Testis (tissue), 3 donors: Measurements from ENCODE around the gene PPP1R9A. TPM values are rescaled to one million over a fixed set of nuclear protein-coding genes. Genes with fewer than 3 reads are reported as not detected.

Experiments
- DNase-seq: peaks from one replicate; pipeline ENCODE4 v3.0.0-alpha.2; 2019
- H3K27ac ChIP-seq, 2 donors: fragments of 200-600 bp; sonication (generic); one replicate each; pipeline ENCODE4 v1.5.1; 2019
- H3K27me3 ChIP-seq: fragments of 200-600 bp; sonication (generic); one replicate; pipeline ENCODE4 v1.5.1; 2019
- H3K36me3 ChIP-seq: fragments of 200-600 bp; sonication (generic); one replicate; pipeline ENCODE4 v1.5.1; 2017; ENCODE audit warnings: low read depth; ENCODE audit errors: missing control alignments
- H3K4me1 ChIP-seq: fragments of 200-600 bp; sonication (generic); one replicate; pipeline ENCODE4 v1.5.1; 2019
- H3K4me3 ChIP-seq, 2 donors: fragments of 200-600 bp; sonication (generic); one replicate each; pipeline ENCODE4 v1.5.1; 2017 to 2019
- H3K9me3 ChIP-seq: fragments of 200-600 bp; sonication (generic); one replicate; pipeline ENCODE4 v1.5.1; 2017
- POLR2A ChIP-seq: fragments of 450-650 bp; IDR thresholded peaks from one replicate; pipeline ENCODE4 v1.6.1; 2017; ENCODE audit warnings: antibody characterized with exemption, mild to moderate bottlenecking, moderate library complexity
- WGBS, 2 donors: methylation state at CpG; one replicate each; pipeline ENCODE4 v1.1.5; 2018; 5-methylcytosine and 5-hydroxymethylcytosine counted together
- intact Hi-C: fragments of 100-400 bp; cut with DNase I; formaldehyde crosslinking; loops from one replicate; pipeline ENCODE4 v1.15.1; 2023; ENCODE audit warnings: low total_unique reads
- polyA plus RNA-seq: library from polyadenylated mRNA; stranded (reverse); fragments of 350-450 nt; fragmentation: Illumina TruSeq; extraction: RNeasy Lipid Tissue Mini Kit (QIAGEN cat#74804); gene quantifications from one replicate; pipeline ENCODE4 v1.2.3, GENCODE V29; 2014; ENCODE audit warnings: low read depth, low replicate concordance; ENCODE audit not compliant: insufficient read depth
- total RNA-seq, 2 donors: library from RNA; depleted of rRNA; stranded (reverse); fragments of >200 nt; gene quantifications; one replicate each; pipeline ENCODE4 v1.2.3, GENCODE V29; 2016
- TF ChIP-seq, protein P1 (sequence below), 3 experiments: fragments of 450-650 bp in 2 of 3; fragments of 200-600 bp in 1 of 3; sonication (generic) in 1 of 3; IDR thresholded peaks; one replicate each; pipeline ENCODE4 v1.5.1; 2016 to 2019; ENCODE audit warnings: antibody characterized with exemption in 3 of 3, mild to moderate bottlenecking in 2 of 3, moderate library complexity in 1 of 3

PPP1R9A gene
- total and polyA plus RNA-seq, 3 donors from 2014 or later: 16.7 to 47.8 (median 47.0) TPM

GRCh38 chr7:95209788-95210187, 302.4 kb downstream of the PPP1R9A start:
- Histone ChIP-seq H3K27me3 (no peaks in the 10 kb centered on the region), H3K27ac (no peak overlapping the region), H3K36me3 (no peaks in the 10 kb centered on the region), H3K9me3 (no peaks in the 10 kb centered on the region), H3K4me1 (no peaks in the 10 kb centered on the region), H3K4me3 (no peak overlapping the region)
- TF ChIP-seq, protein P1, sequence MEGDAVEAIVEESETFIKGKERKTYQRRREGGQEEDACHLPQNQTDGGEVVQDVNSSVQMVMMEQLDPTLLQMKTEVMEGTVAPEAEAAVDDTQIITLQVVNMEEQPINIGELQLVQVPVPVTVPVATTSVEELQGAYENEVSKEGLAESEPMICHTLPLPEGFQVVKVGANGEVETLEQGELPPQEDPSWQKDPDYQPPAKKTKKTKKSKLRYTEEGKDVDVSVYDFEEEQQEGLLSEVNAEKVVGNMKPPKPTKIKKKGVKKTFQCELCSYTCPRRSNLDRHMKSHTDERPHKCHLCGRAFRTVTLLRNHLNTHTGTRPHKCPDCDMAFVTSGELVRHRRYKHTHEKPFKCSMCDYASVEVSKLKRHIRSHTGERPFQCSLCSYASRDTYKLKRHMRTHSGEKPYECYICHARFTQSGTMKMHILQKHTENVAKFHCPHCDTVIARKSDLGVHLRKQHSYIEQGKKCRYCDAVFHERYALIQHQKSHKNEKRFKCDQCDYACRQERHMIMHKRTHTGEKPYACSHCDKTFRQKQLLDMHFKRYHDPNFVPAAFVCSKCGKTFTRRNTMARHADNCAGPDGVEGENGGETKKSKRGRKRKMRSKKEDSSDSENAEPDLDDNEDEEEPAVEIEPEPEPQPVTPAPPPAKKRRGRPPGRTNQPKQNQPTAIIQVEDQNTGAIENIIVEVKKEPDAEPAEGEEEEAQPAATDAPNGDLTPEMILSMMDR (IDR thresholded peaks at IDR 0.05): no peak
- no peak for TF ChIP-seq POLR2A
- no peak for DNase-seq
- WGBS, 2 donors: 44 to 49% methylated on average over 2 of the region's 2 CpGs
- intact Hi-C loops: no loop called here

DNA sequence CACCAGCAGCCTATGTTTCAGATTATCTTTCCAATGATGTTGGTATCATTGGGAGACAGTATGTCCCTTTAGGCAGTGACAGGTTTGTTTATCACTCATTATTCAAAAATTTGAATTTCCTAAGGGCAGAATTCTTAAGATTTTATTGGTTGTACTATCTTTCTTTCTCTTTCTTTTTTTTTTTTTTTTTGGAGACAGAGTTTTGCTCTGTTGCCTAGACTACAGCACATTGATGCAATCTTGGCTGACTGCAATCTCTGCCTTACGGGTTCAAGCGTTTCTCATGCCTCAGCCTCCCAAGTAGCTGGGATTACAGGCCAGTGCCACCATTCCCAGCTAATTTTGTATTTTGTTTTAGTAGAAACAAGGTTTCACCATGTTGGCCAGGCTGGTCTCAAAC, 305.8 kb downstream of the PPP1R9A start:
- H3K27ac ChIP-seq: no peak overlapping the region

DNA sequence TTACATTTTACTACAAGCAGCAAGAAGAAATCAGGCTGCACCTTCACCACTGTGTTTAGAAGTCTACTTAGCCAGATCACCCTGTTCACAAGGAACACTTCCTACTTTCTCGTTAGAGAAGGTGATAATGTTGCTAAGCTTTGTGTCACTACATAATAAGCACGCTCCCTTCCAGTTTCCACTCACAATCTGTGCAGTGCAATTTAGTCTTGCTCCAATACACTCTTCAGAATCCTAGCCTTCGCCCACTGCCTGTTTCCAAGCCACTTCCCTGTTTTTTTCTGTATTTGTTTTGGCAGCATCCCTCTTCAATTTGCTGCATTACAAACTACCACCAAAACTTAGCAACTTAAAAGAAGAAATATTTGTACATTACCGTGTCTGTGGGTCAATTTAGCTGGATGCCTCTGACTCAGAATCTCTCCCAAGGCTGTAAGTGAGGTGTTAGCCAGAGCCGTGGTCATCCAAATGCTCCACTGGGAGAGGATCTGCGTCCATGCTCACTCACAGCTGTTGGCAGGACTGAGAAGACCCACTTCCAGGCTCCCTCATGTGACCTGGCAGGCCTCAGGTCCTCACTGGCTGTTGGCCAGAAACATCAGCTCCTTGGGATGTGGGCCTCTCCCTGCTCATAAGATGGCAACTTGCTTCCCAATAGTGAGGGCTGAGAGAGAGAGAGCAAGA, 306.6 kb downstream of the PPP1R9A start:
- intact Hi-C loops: no loop called here
- no peaks in the 10 kb centered on the region for H3K36me3 ChIP-seq
- DNase-seq: peak; percentile 24
- no peak overlapping the region for H3K27ac ChIP-seq
- H3K27me3 ChIP-seq: no peaks in the 10 kb centered on the region
- TF ChIP-seq, protein P1 (IDR thresholded peaks at IDR 0.05): no peak
- TF ChIP-seq POLR2A: no peak
- H3K4me3 ChIP-seq: no peak overlapping the region
- H3K4me1 ChIP-seq: no peaks in the 10 kb centered on the region
- H3K9me3 ChIP-seq: no peaks in the 10 kb centered on the region
- WGBS, 2 donors: 45 to 58% methylated on average over 6 of the region's 6 CpGs

More for the DNA sequence above, 305.8 kb downstream of the PPP1R9A start:
- Histone ChIP-seq H3K36me3 (no peaks in the 10 kb centered on the region), H3K9me3 (no peaks in the 10 kb centered on the region), H3K27me3 (no peaks in the 10 kb centered on the region), H3K4me3 (no peak overlapping the region), H3K4me1 (no peaks in the 10 kb centered on the region)
- DNase-seq: no peak
- 92 to 96% methylated on average over 2 of the region's 2 CpGs for WGBS, 2 donors
- TF ChIP-seq, protein P1 (IDR thresholded peaks at IDR 0.05): no peak
- TF ChIP-seq POLR2A: no peak
- intact Hi-C loops: no loop called here

GRCh38 chr7:95219721-95220120, 312.3 kb downstream of the PPP1R9A start:
- intact Hi-C loops: no loop called here
- TF ChIP-seq, protein P1 (IDR thresholded peaks at IDR 0.05): no peak
- no peak for TF ChIP-seq POLR2A
- DNase-seq: no peak
- H3K27me3 ChIP-seq: no peaks in the 10 kb centered on the region
- WGBS, 2 donors: 73 to 75% methylated on average over 2 of the region's 2 CpGs
- no peaks in the 10 kb centered on the region for H3K4me1 ChIP-seq
- H3K27ac ChIP-seq: no peak overlapping the region
- H3K4me3 ChIP-seq: no peak overlapping the region
- no peaks in the 10 kb centered on the region for H3K9me3 ChIP-seq
- H3K36me3 ChIP-seq: no peaks in the 10 kb centered on the region

DNA sequence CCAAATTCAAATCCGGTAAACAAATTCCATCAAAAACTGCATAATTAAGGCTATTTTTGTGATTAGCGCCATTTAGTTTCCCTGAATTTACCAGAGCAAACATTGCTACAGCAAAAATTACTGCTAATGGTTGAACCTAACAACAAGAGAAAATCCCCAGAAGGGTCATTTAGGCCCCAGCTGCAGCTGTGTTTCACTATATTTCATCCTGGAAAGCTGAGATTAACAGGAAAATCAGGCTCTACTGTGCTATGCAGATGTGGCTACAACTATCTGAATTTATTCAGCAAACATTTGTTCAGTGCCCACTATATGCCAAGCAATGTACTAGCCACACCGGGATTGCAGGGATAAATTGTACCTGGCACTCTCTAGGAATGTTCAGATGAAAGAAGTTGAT, 312.9 kb downstream of the PPP1R9A start:
- Histone ChIP-seq H3K36me3 (no peaks in the 10 kb centered on the region), H3K9me3 (no peaks in the 10 kb centered on the region), H3K4me1 (no peaks in the 10 kb centered on the region), H3K4me3 (no peak overlapping the region), H3K27me3 (no peaks in the 10 kb centered on the region), H3K27ac (no peak overlapping the region)
- no peak for DNase-seq
- TF ChIP-seq POLR2A: no peak
- TF ChIP-seq, protein P1 (IDR thresholded peaks at IDR 0.05): no peak
- WGBS, 2 donors: 60 to 69% methylated on average over 3 of the region's 3 CpGs
- intact Hi-C loops: no loop called here
